A549 (cell line): Measurements from ENCODE around the gene CD34.

Experiments used
- CEBPB ChIP-seq, 2 experiments: fragments of >200 bp in 1 of 2; sonication (Bioruptor Twin) in 1 of 2; formaldehyde crosslinking in 1 of 2; IDR thresholded peaks; 2 replicates each; pipeline ENCODE4 v1.6.1; 2012 to 2016
- CHD2 ChIP-seq: fragments of 150-350 bp; IDR thresholded peaks from 2 replicates; pipeline ENCODE4 v1.6.1; 2014; ENCODE audit warnings: low read length; ENCODE audit not compliant: partially characterized antibody
- CTCF ChIP-seq: fragments of >200 bp; sonication (Bioruptor Twin); formaldehyde crosslinking; IDR thresholded peaks from 3 replicates; pipeline ENCODE4 v1.5.1; 2016
- EP300 ChIP-seq, 2 experiments: fragments of >200 bp; sonication (Bioruptor Twin); formaldehyde crosslinking; IDR thresholded peaks; 2 replicates in 1 of 2; 3 replicates in 1 of 2; pipeline ENCODE4 v1.6.1; 2016 to 2017
- HOXB5 ChIP-seq: fragments of 250-450 bp; sonication (Bioruptor Pico); IDR thresholded peaks from 2 replicates; pipeline ENCODE4 v1.5.0; 2020; ENCODE audit warnings: mild to moderate bottlenecking, moderate library complexity
- MYC ChIP-seq: IDR thresholded peaks from 2 replicates; pipeline ENCODE4 v1.6.1; 2012; ENCODE audit warnings: mild to moderate bottlenecking, inconsistent platforms, low read length, improper control_type of control experiment, borderline replicate concordance
- NR3C1 ChIP-seq: fragments of >200 bp; sonication (Bioruptor Twin); formaldehyde crosslinking; IDR thresholded peaks from 3 replicates; pipeline ENCODE4 v1.6.1; 2017
- RCOR1 ChIP-seq: fragments of 150-350 bp; IDR thresholded peaks from 2 replicates; pipeline ENCODE4 v1.6.1; 2014; ENCODE audit warnings: antibody characterized with exemption, low read length, low read depth

- TF ChIP-seq CTCF (no peak), RCOR1 (no peak), HOXB5 (CRISPR knock-in tag) (no peak), CHD2 (no peak), NR3C1 (no peak), CEBPB (IDR thresholded peaks at IDR 0.05) (no peak), MYC (no peak), EP300 (IDR thresholded peaks at IDR 0.05) (no peak)
These were observed 65.8 kb downstream of the CD34 start for GRCh38 chr1:207845109-207845508.
